Measurements from ENCODE around the gene HGFAC. TPM values are rescaled to one million over a fixed set of nuclear protein-coding genes. Genes with fewer than 3 reads are reported as not detected.
A peak's percentile ranks its signal among the peaks of the same experiment; 100 is the strongest.
"Not testable (repeated sequence)": the region's sequence is repeated elsewhere in the genome, so short reads cannot be mapped to it uniquely, and the experiment has no call there.

The HGFAC gene
- total RNA-seq, 1 donor from 2014 or later: 1.0 TPM

DNA sequence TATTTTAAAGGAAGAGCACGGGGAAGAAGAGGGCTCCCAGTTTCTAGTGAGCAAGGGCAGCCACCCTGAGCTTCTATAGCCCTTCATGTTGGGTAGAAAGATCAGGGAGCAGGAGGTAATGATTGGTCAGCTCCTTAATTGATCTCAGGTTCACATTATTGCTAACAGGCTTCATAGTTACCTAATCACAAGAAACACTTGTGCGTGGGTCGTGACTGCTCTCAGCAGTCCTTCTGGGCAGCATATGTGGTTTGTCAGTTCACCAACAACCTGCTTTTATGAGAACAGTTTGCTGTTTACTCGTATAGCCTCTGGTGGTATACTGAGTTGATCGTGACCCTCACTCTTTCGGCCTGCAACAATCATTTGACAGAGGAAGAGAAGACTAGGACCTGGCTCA, 16.6 kb downstream of the HGFAC start:
- intact Hi-C loops (cut with DNase I): no loop called here
- H3K4me3 ChIP-seq: no peak overlapping the region
- H3K9me3 ChIP-seq: peaks cover 15% of the 10 kb centered on the region
- no peaks in the 10 kb centered on the region for H3K36me3 ChIP-seq
- TF ChIP-seq, protein P1, sequence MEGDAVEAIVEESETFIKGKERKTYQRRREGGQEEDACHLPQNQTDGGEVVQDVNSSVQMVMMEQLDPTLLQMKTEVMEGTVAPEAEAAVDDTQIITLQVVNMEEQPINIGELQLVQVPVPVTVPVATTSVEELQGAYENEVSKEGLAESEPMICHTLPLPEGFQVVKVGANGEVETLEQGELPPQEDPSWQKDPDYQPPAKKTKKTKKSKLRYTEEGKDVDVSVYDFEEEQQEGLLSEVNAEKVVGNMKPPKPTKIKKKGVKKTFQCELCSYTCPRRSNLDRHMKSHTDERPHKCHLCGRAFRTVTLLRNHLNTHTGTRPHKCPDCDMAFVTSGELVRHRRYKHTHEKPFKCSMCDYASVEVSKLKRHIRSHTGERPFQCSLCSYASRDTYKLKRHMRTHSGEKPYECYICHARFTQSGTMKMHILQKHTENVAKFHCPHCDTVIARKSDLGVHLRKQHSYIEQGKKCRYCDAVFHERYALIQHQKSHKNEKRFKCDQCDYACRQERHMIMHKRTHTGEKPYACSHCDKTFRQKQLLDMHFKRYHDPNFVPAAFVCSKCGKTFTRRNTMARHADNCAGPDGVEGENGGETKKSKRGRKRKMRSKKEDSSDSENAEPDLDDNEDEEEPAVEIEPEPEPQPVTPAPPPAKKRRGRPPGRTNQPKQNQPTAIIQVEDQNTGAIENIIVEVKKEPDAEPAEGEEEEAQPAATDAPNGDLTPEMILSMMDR (IDR thresholded peaks at IDR 0.05): no peak
- DNase-seq (no peak), ATAC-seq (no peak)
- H3K27me3 ChIP-seq (ENCODE audit: low read depth): peaks cover 10% of the 10 kb centered on the region
- no peak overlapping the region for H3K27ac ChIP-seq
- peaks cover 4% of the 10 kb centered on the region for H3K4me1 ChIP-seq

DNA sequence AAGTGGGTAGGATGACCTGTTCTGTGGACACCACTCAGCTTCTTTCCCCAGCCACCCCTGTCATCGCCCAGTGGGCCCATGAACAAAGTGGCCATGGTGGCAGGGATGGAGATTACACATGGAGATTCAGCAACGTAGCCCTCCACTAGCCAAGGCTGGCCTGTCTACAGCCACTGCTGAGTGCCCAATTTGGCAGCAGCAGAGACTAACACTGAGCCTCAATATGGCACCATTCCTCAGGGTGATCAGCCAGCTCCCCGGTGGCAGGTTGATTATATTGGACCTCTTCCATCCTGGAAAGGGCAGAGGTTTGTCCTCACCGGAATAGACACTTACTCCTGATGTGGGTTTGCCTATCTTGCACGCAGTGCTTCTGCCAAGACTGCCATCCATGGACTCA, 17.4 kb downstream of the HGFAC start:
- H3K27ac ChIP-seq; H3K4me3 ChIP-seq; H3K4me1 ChIP-seq; intact Hi-C loops (cut with DNase I); DNase-seq; ATAC-seq; H3K36me3 ChIP-seq: not testable (repeated sequence)
- H3K9me3 ChIP-seq: peaks cover 15% of the 10 kb centered on the region
- H3K27me3 ChIP-seq (ENCODE audit: low read depth): peaks cover 18% of the 10 kb centered on the region

DNA sequence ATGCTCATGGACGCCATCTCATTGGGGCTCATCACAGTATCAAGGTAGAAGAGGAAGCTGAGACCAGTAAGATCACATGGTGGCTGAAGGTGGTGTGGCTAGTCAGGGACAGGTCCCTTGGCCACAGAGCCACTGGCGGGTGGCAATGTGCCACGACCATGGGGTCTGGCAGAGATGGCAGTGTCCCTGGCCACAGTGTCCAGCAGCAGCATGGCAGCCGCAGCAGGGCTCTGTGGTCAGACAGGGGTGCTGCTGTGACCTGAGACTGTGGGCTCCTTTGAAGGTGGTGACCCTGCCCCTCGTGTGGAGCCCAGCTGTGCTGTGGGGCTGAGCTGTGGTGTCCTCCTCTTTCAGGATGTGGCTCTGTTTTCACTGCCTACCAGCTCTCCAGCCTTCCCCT, 19.2 kb downstream of the HGFAC start:
- DNase-seq (no peak), ATAC-seq (no peak)
- Histone ChIP-seq H3K9me3 (peaks cover 2% of the 10 kb centered on the region), H3K27me3 (ENCODE audit: low read depth) (peaks cover 27% of the 10 kb centered on the region), H3K36me3 (no peaks in the 10 kb centered on the region), H3K4me3 (no peak overlapping the region), H3K4me1 (peaks cover 9% of the 10 kb centered on the region), H3K27ac (peak overlapping the region; percentile 41)
- TF ChIP-seq, protein P1 (IDR thresholded peaks at IDR 0.05): no peak
- intact Hi-C loops (cut with DNase I): no loop called here

DNA sequence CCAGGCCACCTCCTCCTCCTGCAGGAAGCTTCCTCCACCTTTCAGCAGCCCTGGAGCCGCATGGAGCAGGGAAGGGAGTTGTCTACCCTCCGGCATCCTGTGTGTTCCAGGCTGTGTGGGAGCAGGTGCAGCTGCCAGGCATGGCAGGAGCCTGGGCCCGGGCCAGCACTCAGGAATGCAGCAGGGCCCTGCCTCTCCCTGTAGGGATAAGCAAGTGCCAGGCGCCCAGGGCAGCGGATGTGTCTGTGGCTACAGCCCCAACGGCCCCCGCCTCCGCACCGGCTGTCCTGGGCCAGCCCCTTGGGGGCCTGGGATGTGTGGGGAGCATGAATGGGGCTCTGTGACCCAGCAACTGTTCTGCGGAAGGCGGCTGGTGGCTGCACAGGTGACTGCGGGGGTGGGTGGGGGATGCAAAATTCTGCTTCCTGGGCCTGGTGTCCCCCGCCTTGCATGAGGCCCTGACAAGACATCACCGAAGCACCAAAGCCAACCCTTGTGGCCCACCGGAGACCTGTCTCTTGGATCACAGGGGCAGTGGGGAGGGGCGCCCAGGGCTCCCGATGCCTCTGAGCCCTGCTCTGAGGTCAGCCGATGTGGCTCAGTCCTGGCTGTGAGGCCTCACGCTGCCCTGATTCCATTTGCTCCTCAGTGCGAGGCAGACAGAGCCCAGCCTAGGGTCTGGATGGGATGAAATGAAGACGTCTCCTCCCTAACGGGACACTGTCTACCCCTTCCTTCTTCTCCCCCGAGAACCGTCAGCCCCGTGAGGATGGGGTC, 19.9 kb downstream of the HGFAC start:
- peak; percentile 86 for ATAC-seq
- Histone ChIP-seq H3K4me1 (peaks cover 9% of the 10 kb centered on the region), H3K4me3 (no peak overlapping the region), H3K27ac (peak overlapping the region; percentile 41), H3K9me3 (no peaks in the 10 kb centered on the region), H3K36me3 (no peaks in the 10 kb centered on the region), H3K27me3 (ENCODE audit: low read depth) (peaks cover 33% of the 10 kb centered on the region)
- TF ChIP-seq, protein P1 (IDR thresholded peaks at IDR 0.05): no peak
- DNase-seq: peak; percentile 82
- intact Hi-C loops (cut with DNase I): no loop called here

GRCh38 chr4:3462321-3462789, 20.6 kb downstream of the HGFAC start:
- H3K27ac ChIP-seq: no peak overlapping the region
- H3K9me3 ChIP-seq: no peaks in the 10 kb centered on the region
- TF ChIP-seq, protein P1 (IDR thresholded peaks at IDR 0.05): no peak
- no peaks in the 10 kb centered on the region for H3K36me3 ChIP-seq
- DNase-seq (no peak), ATAC-seq (peak in 1 of 2 donors; percentile 8)
- intact Hi-C loops (cut with DNase I): no loop called here
- no peak overlapping the region for H3K4me3 ChIP-seq
- peaks cover 34% of the 10 kb centered on the region for H3K27me3 ChIP-seq (ENCODE audit: low read depth)
- peaks cover 9% of the 10 kb centered on the region for H3K4me1 ChIP-seq

DNA sequence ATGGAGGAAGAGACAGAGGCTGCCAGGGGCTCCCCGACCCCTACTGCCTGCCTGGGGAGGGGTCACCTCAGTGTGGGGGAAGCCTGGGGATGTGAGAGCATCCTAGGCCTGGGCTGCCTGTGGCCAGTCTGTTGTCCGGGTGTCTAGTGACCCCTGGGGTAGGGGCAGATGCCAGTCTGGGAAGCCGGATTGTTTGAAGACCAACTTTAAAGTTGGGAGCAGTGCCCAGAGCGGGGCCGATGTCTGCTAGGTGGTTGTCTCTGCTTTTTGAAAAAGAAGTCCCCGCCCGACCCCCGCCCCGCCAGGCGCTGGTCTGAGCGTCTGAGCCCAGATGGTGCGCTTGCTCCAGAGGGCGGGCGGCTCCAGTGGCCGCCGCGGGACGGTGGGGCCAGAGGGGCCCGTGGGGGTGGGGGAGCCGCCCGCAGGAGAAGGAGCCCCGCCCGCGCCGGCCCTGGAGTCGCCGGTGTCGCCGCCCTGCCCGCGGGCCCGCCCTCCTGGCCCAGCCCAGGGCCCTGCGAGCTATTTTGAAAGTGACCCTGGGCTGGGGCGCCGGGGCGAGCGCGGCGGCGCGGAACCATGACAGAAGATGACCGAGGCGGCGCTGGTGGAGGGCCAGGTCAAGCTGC, 21.1 kb downstream of the HGFAC start, which contains the start of gene DOK7:
TSS of gene DOK7 (plus strand) at position 517 of the 626 bp plus-strand sequence. CDS start at position 587, 70 bp downstream.
- Histone ChIP-seq H3K4me1 (peaks cover 9% of the 10 kb centered on the region), H3K27ac (no peak within 1 kb of the TSS), H3K9me3 (no peaks in the 10 kb centered on the region), H3K36me3 (no peaks in the 10 kb centered on the region), H3K4me3 (peak within 1 kb of the TSS; percentile 50), H3K27me3 (ENCODE audit: low read depth) (peaks cover 34% of the 10 kb centered on the region)
- peak; percentile 65 to 80 for ATAC-seq
- no peak for DNase-seq
- TF ChIP-seq, protein P1 (IDR thresholded peaks at IDR 0.05): no peak
- intact Hi-C loops (cut with DNase I): no loop called here
